GM21447 (cell line): ENCODE measurements around the gene MRPL54.

Source experiments
- ATAC-seq: cut with Tn5 transposase; IDR thresholded peaks from one replicate; pipeline ENCODE4 v1.9.1; 2021; ENCODE audit not compliant: unreplicated experiment

MRPL54 gene

DNA sequence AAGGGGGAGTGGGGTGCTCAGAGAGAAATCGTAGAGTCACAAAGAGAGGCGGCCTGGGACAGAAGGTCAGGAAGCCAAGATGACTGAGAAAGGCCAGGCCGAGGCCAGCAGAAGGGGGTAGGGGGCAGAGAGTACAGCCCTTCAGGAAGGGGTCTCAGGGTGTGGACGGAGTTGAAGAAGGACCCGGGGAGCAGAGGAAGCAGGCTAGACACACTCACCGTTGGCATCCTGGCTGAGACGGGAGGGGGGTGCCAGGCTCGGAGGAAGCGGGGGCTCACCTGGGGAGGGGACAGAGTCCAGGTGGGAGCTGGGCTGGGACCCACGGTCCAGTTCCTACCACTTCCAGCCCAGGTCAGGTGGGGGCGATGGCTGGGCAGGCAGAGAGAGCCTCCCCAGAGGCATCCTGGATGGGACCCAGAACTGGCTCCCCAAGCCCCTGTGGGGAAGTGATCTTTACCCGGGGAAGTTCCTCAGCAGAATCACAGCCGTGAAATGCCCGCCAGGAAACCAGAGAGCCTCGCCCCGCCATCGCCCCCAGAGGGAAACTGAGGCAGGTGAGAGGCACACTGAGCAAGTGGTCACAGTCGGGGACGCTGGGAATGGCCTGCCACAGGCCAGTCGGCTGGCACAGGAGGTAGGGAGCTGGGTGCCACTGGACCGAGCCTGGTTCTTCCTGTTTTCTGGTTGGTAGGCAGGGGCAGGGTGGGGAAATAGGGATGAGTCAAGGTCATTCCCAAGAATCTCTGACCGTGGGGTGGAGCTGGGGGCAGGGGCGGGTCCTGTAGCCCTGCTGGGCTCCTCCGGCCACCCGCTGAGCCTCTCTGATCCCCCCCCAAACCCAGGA lies 22.3 kb downstream of the MRPL54 start:
- no peak for ATAC-seq

- no peak for ATAC-seq
Observed at GRCh38 chr19:3785451-3785937, 23.0 kb downstream of the MRPL54 start.

- no peak for ATAC-seq
Observed at GRCh38 chr19:3785938-3786824, 23.7 kb downstream of the MRPL54 start, which contains the start of gene MATK. Gene MATK (minus strand): TSS chr19:3786381. CDS start chr19:3785135, 1,246 bp downstream.

DNA sequence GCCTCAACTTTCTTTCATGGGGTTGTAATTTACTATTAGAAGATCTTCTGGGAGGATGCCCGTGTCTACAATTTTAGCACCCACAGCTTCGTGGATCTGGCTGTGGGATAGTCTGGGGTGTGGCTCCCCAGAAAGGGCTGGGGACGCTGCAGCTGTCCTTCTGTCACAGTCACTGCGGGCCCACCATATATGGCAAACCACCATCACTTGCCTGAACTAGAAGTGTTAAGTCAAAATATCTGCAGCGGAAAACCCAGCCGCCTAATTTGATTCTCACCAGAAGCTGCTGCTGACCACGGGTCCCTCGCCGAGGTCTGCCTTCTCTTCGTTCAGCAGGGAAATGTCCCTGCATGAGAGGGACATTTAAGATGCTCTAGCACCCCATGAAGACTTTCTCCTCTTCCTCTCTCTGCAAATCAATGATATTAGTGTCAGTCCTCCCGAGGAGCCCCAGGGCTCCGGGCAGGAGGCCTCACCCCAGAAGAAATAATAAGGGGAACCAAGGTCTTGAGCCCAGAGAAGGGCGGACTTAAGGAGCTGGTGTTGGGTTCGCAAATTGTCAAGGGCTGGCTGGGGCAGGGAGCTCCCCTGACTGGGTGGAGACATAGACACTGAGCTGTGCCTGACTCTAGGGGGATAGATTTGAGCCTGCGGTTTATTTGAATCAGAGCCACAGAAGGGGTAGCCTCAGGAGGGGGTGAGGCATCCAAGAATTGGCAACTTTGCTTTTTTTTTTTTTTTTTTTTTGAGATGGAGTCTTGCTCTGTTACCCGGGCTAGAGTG lies 26.7 kb downstream of the MRPL54 start:
- no peak for ATAC-seq

DNA sequence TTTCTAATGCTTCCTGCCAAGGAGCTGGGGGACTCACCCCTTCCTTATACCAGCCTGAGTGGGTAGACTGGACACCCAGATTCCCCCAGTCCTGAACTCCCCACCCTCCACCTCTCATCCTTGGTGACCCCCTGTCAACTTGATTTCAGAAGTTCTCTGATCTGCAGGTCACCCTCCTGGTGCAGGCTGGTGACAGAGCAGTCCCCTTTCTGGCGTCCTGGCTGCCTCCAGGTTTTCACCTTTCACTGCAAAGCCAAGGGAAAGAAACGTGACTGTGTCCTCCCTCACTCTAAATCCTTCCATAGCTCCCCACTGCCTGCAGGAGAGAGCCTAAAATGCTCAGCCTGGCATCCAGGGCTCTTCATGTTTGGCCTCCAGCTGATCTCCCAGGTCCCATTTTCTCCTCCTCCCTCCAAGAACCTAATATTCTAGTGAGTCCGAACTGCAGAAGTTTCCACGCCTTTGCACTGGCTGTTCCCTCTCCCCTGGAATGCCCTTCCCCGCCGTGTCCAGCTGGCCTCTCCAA lies 27.8 kb downstream of the MRPL54 start:
- no peak for ATAC-seq

- ATAC-seq, result no peak
Observed at GRCh38 chr19:3790941-3791340, 28.5 kb downstream of the MRPL54 start.

- no peak for ATAC-seq
Observed at GRCh38 chr19:3792114-3792513, 29.6 kb downstream of the MRPL54 start.

DNA sequence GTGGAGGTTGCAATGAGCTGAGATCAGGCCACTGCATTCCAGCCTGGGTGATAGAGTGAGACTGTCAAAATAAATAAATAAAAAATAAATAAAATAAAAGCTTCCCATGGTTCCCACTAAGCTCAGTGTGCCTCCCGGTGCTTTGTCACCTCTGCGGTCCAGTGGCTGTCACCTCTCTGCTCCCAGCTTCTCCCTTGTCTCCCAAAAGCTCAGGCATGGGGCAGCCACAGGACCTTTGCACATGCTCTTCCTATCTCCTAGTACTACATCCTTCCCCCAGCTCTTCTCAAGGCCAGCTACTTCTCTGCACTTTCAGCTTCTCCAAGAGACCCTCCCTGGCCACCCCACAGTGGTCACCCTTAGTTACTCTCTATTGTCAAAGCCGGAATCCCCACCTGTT lies 31.3 kb downstream of the MRPL54 start:
- ATAC-seq, result no peak

- no peak for ATAC-seq
Observed at GRCh38 chr19:3796358-3796757, 33.9 kb downstream of the MRPL54 start.

- no peak for ATAC-seq
Observed at GRCh38 chr19:3798137-3798536, 35.7 kb downstream of the MRPL54 start.

DNA sequence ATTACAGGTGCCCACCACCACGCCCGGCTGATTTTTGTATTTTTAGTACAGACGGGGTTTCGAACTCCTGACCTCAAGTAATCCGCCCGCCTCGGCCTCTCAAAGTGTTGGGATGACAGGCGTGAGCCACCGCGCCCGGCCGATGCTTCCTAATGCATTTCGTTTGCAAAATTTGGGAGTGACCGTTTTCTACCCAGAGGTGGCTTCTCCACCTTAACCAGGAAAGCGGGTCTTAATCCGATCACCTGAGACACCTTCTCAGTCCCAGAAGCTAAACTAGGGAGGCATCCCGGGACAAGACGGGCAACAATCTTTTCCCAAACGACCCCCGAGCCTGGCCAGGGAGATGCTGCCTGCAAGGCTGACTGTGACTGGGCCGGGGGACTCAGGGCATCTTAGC lies 38.5 kb downstream of the MRPL54 start:
- ATAC-seq, result no peak

DNA sequence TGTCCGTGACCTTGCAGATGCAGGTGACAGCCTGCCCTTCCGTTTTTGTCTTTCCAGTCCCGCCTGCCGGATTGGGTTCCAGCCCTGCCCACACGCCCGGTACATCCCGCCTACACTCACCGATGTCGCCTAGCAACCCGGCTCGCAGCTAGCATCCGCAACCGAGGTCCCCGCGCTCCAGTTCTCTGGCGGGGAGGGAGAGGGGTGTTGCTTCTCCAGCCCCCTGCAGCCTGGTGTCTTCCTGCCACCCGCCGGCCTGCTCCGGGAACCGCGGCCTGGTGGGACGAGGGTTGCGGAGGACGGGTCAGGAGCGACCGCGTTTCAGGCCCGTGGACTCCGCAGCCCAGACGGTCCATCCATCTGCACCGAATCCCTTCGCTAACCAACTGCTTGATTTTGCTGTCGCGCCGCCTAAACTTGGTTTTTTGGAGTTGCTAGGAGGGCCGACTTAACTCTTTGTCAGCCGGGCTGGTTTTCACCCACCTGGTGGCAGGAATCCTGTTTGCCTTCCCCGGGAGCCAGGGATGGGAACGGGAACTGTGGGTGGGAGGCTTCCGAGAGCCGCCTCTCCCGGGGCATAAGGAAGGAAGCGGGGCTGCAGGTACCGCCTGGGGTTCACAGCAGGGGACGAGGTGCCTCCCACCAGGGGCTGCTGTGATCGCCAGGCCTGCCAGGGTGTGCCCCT lies 39.1 kb downstream of the MRPL54 start:
- ATAC-seq, result no peak

DNA sequence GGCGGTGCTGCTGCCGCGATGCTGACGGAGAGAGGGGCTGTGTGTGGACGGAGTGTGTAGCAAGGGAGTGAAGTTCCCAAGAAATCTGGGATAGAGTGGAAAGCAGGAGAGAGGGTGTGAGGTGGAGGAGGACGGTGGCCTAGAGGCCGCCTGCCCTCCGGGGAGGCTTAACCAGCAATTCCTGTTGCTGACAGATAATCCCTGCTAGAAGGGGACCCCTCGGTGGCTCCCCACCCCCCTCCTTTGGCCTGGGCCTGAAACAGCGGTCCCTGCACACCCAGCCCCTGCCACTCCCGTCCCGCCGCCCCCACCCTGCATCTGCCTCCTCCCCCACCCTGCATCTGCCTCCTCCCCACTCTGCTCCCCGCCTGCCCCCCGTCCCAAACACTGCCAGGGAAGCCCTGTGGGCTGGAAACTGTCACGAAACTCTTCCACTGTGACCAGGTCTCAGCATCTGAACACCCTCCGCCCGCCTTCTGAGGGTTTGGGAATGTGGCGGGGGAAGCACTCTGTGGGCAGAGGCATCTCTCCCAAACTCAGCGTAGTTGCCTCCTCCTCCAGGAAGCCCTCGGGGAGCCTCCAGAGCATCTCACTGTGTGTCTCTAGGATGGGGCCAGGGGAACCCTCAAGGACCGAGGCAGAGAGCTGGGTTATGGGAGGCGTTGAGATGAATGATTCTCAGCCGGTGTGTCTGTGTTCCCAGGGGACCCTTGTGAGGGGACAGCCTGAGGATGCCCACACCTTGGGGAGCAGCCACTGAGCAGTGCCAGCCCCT lies 40.8 kb downstream of the MRPL54 start:
- ATAC-seq, result no peak

DNA sequence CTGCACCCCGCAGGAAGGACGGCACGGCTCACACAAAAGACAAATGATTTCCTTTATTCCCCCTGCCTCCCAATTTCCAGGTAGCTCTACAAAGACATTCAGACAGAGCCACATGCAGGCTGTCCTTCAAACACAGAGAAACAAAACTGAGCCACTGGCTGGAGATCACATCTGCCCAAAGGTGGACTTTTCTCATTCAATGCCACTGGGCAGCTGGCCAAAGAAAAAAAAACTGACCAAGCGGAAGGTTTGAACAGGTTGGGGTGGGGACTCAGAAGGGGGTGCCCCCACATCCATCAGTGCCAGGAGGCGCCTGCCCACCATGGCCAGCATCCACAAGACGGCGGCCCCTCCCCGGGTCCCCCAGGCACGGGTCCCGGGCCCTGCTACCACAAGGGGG lies 41.5 kb downstream of the MRPL54 start:
- ATAC-seq, result no peak

GRCh38 chr19:3804429-3804828 lies 41.9 kb downstream of the MRPL54 start:
- no peak for ATAC-seq

GRCh38 chr19:3805859-3806258 lies 43.4 kb downstream of the MRPL54 start:
- no peak for ATAC-seq

DNA sequence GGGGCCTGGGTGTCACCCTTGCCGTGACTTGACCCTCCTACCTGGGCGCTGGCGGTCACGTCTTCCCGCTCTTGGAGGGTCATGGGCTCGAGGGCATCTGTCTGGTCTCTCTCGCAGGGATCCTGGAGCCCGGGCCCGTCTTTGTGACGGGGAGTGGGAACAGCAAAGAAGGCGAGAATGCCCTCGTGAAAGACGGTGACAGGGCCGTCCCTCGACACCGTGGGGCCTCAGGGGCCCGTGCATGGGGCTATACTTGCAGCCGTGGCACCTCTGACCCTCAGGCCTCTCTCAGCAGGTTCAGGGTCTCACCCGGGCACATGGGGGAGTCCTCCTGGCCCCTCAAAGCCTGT lies 44.6 kb downstream of the MRPL54 start:
- no peak for ATAC-seq

- no peak for ATAC-seq
Observed at GRCh38 chr19:3807574-3808354, 45.3 kb downstream of the MRPL54 start.
